Heart left ventricle (tissue), 16 donors: Measurements from ENCODE around the gene APEX2. TPM values are rescaled to one million over a fixed set of nuclear protein-coding genes. Genes with fewer than 3 reads are reported as not detected.
"Not testable (repeated sequence)": the region's sequence is repeated elsewhere in the genome, so short reads cannot be mapped to it uniquely, and the experiment has no call there.

Experiments used
- ATAC-seq, 4 donors: fragments of 200-7000 bp; cut with Tn5 transposase; one replicate each; pipeline ENCODE4 v1.9.1; 2020 to 2022; ENCODE audit warnings: moderate library complexity in 4 of 4, mild to moderate bottlenecking in 3 of 4, moderate number of reproducible peaks in 1 of 4
- DNase-seq, 5 donors: peaks; one replicate each; pipeline ENCODE4 v3.0.0-alpha.2; 2020
- H3K27ac ChIP-seq, 12 donors: fragments of 200-600 bp; sonication (generic) in 4 of 12; one replicate each; pipeline versions ENCODE4 v1.5.0 to v1.8.0; 2016 to 2022; ENCODE audit warnings: mild to moderate bottlenecking in 2 of 12
- H3K27me3 ChIP-seq, 9 donors: fragments of 200-600 bp; sonication (generic) in 2 of 9; one replicate each; pipeline versions ENCODE4 v1.5.1 to v1.8.0; 2016 to 2022; ENCODE audit warnings: mild to moderate bottlenecking in 3 of 9
- H3K36me3 ChIP-seq, 9 donors: fragments of 200-600 bp; sonication (generic) in 2 of 9; one replicate each; pipeline versions ENCODE4 v1.5.0 to v1.8.0; 2018 to 2022; ENCODE audit warnings: mild to moderate bottlenecking in 2 of 9
- H3K4me1 ChIP-seq, 12 donors: fragments of 200-600 bp; sonication (generic) in 4 of 12; one replicate each; pipeline versions ENCODE4 v1.5.0 to v1.8.0; 2016 to 2022; ENCODE audit warnings: mild to moderate bottlenecking in 3 of 12
- H3K4me3 ChIP-seq, 12 donors: fragments of 200-600 bp; sonication (generic) in 4 of 12; one replicate each; pipeline versions ENCODE4 v1.5.0 to v1.8.0; 2017 to 2022; ENCODE audit warnings: mild to moderate bottlenecking in 9 of 12, moderate library complexity in 4 of 12
- H3K9me3 ChIP-seq, 12 donors: fragments of 200-600 bp; sonication (generic) in 4 of 12; one replicate each; pipeline versions ENCODE4 v1.5.0 to v1.8.0; 2016 to 2022; ENCODE audit warnings: mild to moderate bottlenecking in 1 of 12
- CTCF ChIP-seq, 12 donors: fragments of 200-600 bp; sonication (generic) in 4 of 12; IDR thresholded peaks; one replicate each; pipeline versions ENCODE4 v1.5.0 to v1.8.0; 2018 to 2022; ENCODE audit warnings: antibody characterized with exemption in 12 of 12, mild to moderate bottlenecking in 5 of 12
- POLR2A ChIP-seq, 2 donors: fragments of 450-650 bp; IDR thresholded peaks; one replicate each; pipeline ENCODE4 v1.6.1; 2017; ENCODE audit warnings: antibody characterized with exemption in 2 of 2, mild to moderate bottlenecking in 2 of 2, moderate library complexity in 2 of 2
- WGBS, 4 donors: extraction: QIAGEN DNeasy Blood & Tissue Kit in 2 of 4; methylation state at CpG; one replicate each; pipeline versions ENCODE4 v1.1.5 to v1.1.7; 2013 to 2018; 5-methylcytosine and 5-hydroxymethylcytosine counted together
- intact Hi-C, 10 donors: fragments of 100-400 bp; cut with DNase I; formaldehyde crosslinking; loops; one replicate each; pipeline versions ENCODE4 v1.11.1 to v1.14.2; 2022
- polyA plus RNA-seq, 2 donors: library from polyadenylated mRNA; stranded (reverse); fragments of 200-250 nt; gene quantifications; one replicate each; pipeline ENCODE4 v1.2.3, GENCODE V29; 2013
- total RNA-seq, 9 donors: library from RNA; depleted of rRNA in 2 of 9; stranded (reverse); fragments of >200 nt in 2 of 9; fragmentation: NEBNext Ultra II Directional in 3 of 9; extraction: Animal tissue kit (Norgen Biotek cat#: 25700) in 3 of 9; gene quantifications; one replicate each; pipeline versions ENCODE4 v1.1.0 to v1.2.4, GENCODE V29; 2016 to 2023
- donor health status: ischemic (EF 13 %, LVEDD 7.1; RV severe dilation, severe dysfunction).
- donor health status: healthy with polysubstance abuse.
- donor health status: DM: no; HTN: yes; CAD: no.
- donor health status: DM: no; HTN: no; CAD: no.
- donor health status: ischemic (EF 25% LVEDD 6.9; RV normal size, moderate dysfunction).
- donor health status: ischemic (EF 25% LVEDD 5.7; RV mildly dilated, moderate dysfunction).
- donor health status: healthy.
- donor health status: DM: yes; HTN: yes; CAD: no.
- donor health status: ischemic (EF 35%, LVEDD 5.7; RV mildly dilated, moderate dysfunction).
- donor health status: nonischemic (EF 11% LVEDD 7.7; RV severe dilation, severe dysfunction).
- donor health status: DM: yes; HTN: yes; CAD: no.
- donor health status: PGD.
- donor health status: ischemic (EF 29% LVEDD 5.4; RV normal size, mild dysfunction).
- donor health status: nonischemic (EF 23%, LVEDD 6.1; RV moderate dilation, normal function).

APEX2 gene
- total and polyA plus RNA-seq, 11 donors, result 4.5 to 12.4 (median 8.6) TPM

- H3K36me3 ChIP-seq, result no peaks in the 10 kb centered on the region
- intact Hi-C loops, result loop anchor here in 1 of 10 donors (10.0 kb wide), 1 partner anchor 336 kb away; no protein-coding TSS in a partner anchor
- DNase-seq (no peak), ATAC-seq (no peak)
- H3K27ac ChIP-seq, result no peak overlapping the region
- no peak overlapping the region for H3K4me3 ChIP-seq
- WGBS, 4 donors, result 58 to 79% (median 71%) methylated on average over 6 of the region's 6 CpGs
- TF ChIP-seq CTCF (IDR thresholded peaks at IDR 0.05), result no peak
- TF ChIP-seq POLR2A (IDR thresholded peaks at IDR 0.05), result no peak
- peaks cover 0 to 7% (median 0%) of the 10 kb centered on the region in 12 donors for H3K9me3 ChIP-seq
- peaks cover 0 to 7% (median 0%) of the 10 kb centered on the region in 9 donors for H3K27me3 ChIP-seq
- no peaks in the 10 kb centered on the region for H3K4me1 ChIP-seq
Observed at GRCh38 chrX:54980334-54980733, 19.8 kb upstream of the APEX2 start.

GRCh38 chrX:54983306-54983705 lies 16.9 kb upstream of the APEX2 start:
- not testable (repeated sequence) for ATAC-seq, H3K36me3 ChIP-seq, DNase-seq, H3K27ac ChIP-seq, H3K4me3 ChIP-seq, H3K27me3 ChIP-seq, H3K4me1 ChIP-seq, H3K9me3 ChIP-seq
- WGBS, 4 donors, result 88 to 97% (median 91%) methylated on average over 2 of the region's 2 CpGs
- intact Hi-C loops, result loop anchor here in 1 of 10 donors (10.0 kb wide), 1 partner anchor 339 kb away; no protein-coding TSS in a partner anchor

- intact Hi-C loops, result no loop called here
- 84 to 89% (median 88%) methylated on average over 2 of the region's 2 CpGs for WGBS, 4 donors
- no peaks in the 10 kb centered on the region for H3K4me1 ChIP-seq
Observed at GRCh38 chrX:54991706-54992105, 8.5 kb upstream of the APEX2 start.

GRCh38 chrX:54992911-54993622 lies 7.1 kb upstream of the APEX2 start:
- intact Hi-C loops, result no loop called here
- Histone ChIP-seq H3K27ac (no peak overlapping the region), H3K4me1 (no peaks in the 10 kb centered on the region), H3K9me3 (no peaks in the 10 kb centered on the region), H3K27me3 (no peaks in the 10 kb centered on the region), H3K4me3 (no peak overlapping the region), H3K36me3 (no peaks in the 10 kb centered on the region)
- ATAC-seq, result no peak
- DNase-seq, result no peak
- WGBS, 4 donors, result 85 to 100% (median 97%) methylated on average over 1 of the region's 1 CpG
- TF ChIP-seq POLR2A (IDR thresholded peaks at IDR 0.05) (no peak), CTCF (IDR thresholded peaks at IDR 0.05) (no peak)

More at GRCh38 chrX:54991706-54992105, 8.5 kb upstream of the APEX2 start:
- H3K4me3 ChIP-seq, result no peak overlapping the region
- H3K27ac ChIP-seq, result no peak overlapping the region
- DNase-seq (no peak), ATAC-seq (no peak)
- no peaks in the 10 kb centered on the region for H3K36me3 ChIP-seq
- TF ChIP-seq CTCF (IDR thresholded peaks at IDR 0.05), result no peak
- TF ChIP-seq POLR2A (IDR thresholded peaks at IDR 0.05), result no peak
- no peaks in the 10 kb centered on the region for H3K27me3 ChIP-seq
- no peaks in the 10 kb centered on the region for H3K9me3 ChIP-seq
